MM.1S (cell line): ENCODE measurements around the gene MEP1B.
"Not testable (repeated sequence)": the region's sequence is repeated elsewhere in the genome, so short reads cannot be mapped to it uniquely, and the experiment has no call there.

Source experiments
- DNase-seq: peaks from one replicate; pipeline ENCODE4 v3.0.0-alpha.2; 2015
- H2AFZ ChIP-seq: fragments of 300-600 bp; sonication (generic); 2 replicates; pipeline ENCODE4 v1.6.0; 2016; ENCODE audit warnings: antibody characterized with exemption, low read length
- H3F3A ChIP-seq: fragments of 300-600 bp; sonication (generic); 2 replicates; pipeline ENCODE4 v1.6.1; 2016; ENCODE audit warnings: mild to moderate bottlenecking, antibody characterized with exemption, low read length, moderate library complexity, mixed read lengths; ENCODE audit not compliant: insufficient read depth
- H3K27ac ChIP-seq: fragments of 300-600 bp; sonication (generic); 2 replicates; pipeline ENCODE4 v1.5.1; 2016; ENCODE audit warnings: mild to moderate bottlenecking, low read length
- H3K27me3 ChIP-seq: fragments of 300-600 bp; sonication (generic); replicated peaks from 2 replicates; pipeline ENCODE4 v1.6.0; 2016; ENCODE audit warnings: low read length; ENCODE audit not compliant: insufficient read depth
- H3K36me3 ChIP-seq: fragments of 300-600 bp; sonication (generic); replicated peaks from 2 replicates; pipeline ENCODE4 v1.6.1; 2016; ENCODE audit warnings: mild to moderate bottlenecking, low read length, mixed read lengths; ENCODE audit not compliant: insufficient read depth
- H3K4me1 ChIP-seq: fragments of 300-600 bp; sonication (generic); 2 replicates; pipeline ENCODE4 v1.6.1; 2016; ENCODE audit warnings: low read length, mixed read lengths
- H3K4me2 ChIP-seq: fragments of 300-600 bp; sonication (generic); 2 replicates; pipeline ENCODE4 v1.6.0; 2016; ENCODE audit warnings: low read depth, low read length
- H3K4me3 ChIP-seq: fragments of 300-600 bp; sonication (generic); 2 replicates; pipeline ENCODE4 v1.5.1; 2016; ENCODE audit warnings: low read length, mixed read lengths
- H3K79me2 ChIP-seq: fragments of 300-600 bp; sonication (generic); 2 replicates; pipeline ENCODE4 v1.6.1; 2016; ENCODE audit warnings: mixed run types, low read length, mixed read lengths
- H3K9ac ChIP-seq: fragments of 300-600 bp; sonication (generic); 2 replicates; pipeline ENCODE4 v1.6.1; 2016; ENCODE audit warnings: low read length, mixed read lengths
- H3K9me2 ChIP-seq: fragments of 300-600 bp; sonication (generic); replicated peaks from 2 replicates; pipeline ENCODE4 v1.6.1; 2016; ENCODE audit warnings: mild to moderate bottlenecking, low read length, mixed read lengths; ENCODE audit not compliant: insufficient read depth
- H3K9me3 ChIP-seq: fragments of 300-600 bp; sonication (generic); replicated peaks from 2 replicates; pipeline ENCODE4 v1.6.1; 2016; ENCODE audit warnings: mild to moderate bottlenecking, low read length, mixed read lengths; ENCODE audit not compliant: insufficient read depth
- H4K20me1 ChIP-seq: fragments of 300-600 bp; sonication (generic); 2 replicates; pipeline ENCODE4 v1.6.1; 2016; ENCODE audit warnings: mild to moderate bottlenecking, low read length, moderate library complexity, mixed read lengths; ENCODE audit not compliant: insufficient read depth
- EZH2 ChIP-seq: fragments of 300-600 bp; sonication (generic); optimal IDR thresholded peaks from 2 replicates; pipeline ENCODE3; 2017; ENCODE audit warnings: low read depth, mild to moderate bottlenecking, antibody characterized with exemption, low read length, mixed read lengths
- EZH2phosphoT487 ChIP-seq: fragments of 300-600 bp; sonication (generic); IDR thresholded peaks from 2 replicates; pipeline ENCODE4 v1.6.1; 2018; ENCODE audit warnings: antibody characterized with exemption, low read length
- TF ChIP-seq, protein P1 (sequence below): fragments of 300-600 bp; sonication (generic); IDR thresholded peaks from 2 replicates; pipeline ENCODE4 v1.5.1; 2016; ENCODE audit warnings: antibody characterized with exemption, low read length, mixed read lengths

The MEP1B gene

DNA sequence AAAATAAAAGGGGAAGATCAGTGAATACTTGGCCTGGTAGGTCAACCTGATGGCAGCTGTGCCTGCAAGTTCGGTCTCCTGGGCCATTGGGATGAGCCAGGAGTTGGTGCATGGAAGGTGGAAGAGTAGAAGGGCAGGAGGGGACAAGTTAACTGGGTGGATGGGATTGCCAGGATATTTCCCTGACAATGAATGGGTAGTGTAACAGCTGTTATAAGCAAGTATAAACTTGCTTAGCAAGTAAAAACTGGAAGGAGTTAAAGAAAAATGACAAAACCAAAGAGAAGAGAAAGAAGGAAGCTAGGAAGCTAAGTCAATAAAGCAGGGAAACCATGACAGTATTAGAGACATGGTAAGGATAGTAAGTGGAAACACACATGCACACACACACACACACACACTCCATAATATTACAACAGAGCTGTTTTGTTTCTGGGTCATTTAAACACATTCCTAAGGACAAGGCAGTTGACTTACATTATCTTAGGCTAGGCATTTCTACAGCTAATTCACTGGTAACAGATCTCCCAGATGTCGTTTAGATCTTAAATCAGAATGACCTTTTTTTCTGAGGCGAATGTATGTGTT, 29.7 kb downstream of the MEP1B start:
- H3F3A ChIP-seq = no peaks in the 10 kb centered on the region
- no peaks in the 10 kb centered on the region for H3K9me3 ChIP-seq
- no peaks in the 10 kb centered on the region for H3K79me2 ChIP-seq
- TF ChIP-seq EZH2 = no peak
- TF ChIP-seq EZH2phosphoT487 = no peak
- TF ChIP-seq, protein P1, sequence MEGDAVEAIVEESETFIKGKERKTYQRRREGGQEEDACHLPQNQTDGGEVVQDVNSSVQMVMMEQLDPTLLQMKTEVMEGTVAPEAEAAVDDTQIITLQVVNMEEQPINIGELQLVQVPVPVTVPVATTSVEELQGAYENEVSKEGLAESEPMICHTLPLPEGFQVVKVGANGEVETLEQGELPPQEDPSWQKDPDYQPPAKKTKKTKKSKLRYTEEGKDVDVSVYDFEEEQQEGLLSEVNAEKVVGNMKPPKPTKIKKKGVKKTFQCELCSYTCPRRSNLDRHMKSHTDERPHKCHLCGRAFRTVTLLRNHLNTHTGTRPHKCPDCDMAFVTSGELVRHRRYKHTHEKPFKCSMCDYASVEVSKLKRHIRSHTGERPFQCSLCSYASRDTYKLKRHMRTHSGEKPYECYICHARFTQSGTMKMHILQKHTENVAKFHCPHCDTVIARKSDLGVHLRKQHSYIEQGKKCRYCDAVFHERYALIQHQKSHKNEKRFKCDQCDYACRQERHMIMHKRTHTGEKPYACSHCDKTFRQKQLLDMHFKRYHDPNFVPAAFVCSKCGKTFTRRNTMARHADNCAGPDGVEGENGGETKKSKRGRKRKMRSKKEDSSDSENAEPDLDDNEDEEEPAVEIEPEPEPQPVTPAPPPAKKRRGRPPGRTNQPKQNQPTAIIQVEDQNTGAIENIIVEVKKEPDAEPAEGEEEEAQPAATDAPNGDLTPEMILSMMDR = no peak
- H3K9me2 ChIP-seq = no peaks in the 10 kb centered on the region
- no peak for DNase-seq
- no peak overlapping the region for H3K4me3 ChIP-seq
- H3K9ac ChIP-seq = no peak overlapping the region
- H2AFZ ChIP-seq = no peak overlapping the region
- no peak overlapping the region for H3K27ac ChIP-seq
- H3K27me3 ChIP-seq = no peaks in the 10 kb centered on the region
- no peak overlapping the region for H3K4me2 ChIP-seq
- no peaks in the 10 kb centered on the region for H3K36me3 ChIP-seq
- no peaks in the 10 kb centered on the region for H3K4me1 ChIP-seq
- no peaks in the 10 kb centered on the region for H4K20me1 ChIP-seq

DNA sequence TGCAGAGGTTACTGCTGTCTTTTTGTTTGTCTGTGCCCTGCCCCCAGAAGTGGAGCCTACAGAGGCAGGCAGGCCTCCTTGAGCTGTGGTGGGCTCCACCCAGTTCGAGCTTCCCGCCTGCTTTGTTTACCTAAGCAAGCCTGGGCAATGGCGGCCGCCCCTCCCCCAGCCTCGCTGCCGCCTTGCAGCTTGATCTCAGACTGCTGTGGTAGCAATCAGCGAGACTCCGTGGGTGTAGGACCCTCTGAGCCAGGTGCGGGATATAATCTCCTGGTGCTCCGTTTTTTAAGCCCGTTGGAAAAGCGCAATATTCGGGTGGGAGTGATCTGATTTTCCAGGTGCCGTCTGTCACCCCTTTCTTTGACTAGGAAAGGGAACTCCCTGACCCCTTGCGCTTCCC, 43.5 kb downstream of the MEP1B start:
- H3K27ac ChIP-seq, H3K27me3 ChIP-seq, H3K79me2 ChIP-seq, H3K9ac ChIP-seq, H3K9me3 ChIP-seq, H3K4me3 ChIP-seq, H3K9me2 ChIP-seq, H2AFZ ChIP-seq, H3K36me3 ChIP-seq, H3F3A ChIP-seq, H4K20me1 ChIP-seq, DNase-seq, H3K4me1 ChIP-seq, H3K4me2 ChIP-seq: not testable (repeated sequence)

DNA sequence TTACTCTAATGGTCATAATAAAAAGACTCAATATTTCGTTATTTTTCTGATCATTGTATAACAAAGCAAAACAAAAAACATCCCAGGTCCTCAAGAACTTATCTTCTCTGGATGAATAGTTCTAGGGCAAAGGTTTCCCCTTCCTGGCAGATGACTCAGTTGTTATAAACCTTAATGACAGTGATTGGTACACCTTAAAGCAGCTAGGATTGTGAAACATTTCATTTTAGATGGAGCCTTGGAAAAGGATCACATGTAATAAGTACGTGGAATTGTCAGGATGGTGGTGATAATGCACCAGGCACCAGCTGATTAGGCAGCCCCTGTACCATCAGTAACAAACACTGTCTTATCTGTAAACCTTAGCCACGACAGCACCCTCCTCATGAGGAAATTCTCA, 47.2 kb downstream of the MEP1B start:
- Histone ChIP-seq H2AFZ (no peak overlapping the region), H3K9me3 (no peaks in the 10 kb centered on the region), H3K9ac (no peak overlapping the region), H3K79me2 (no peaks in the 10 kb centered on the region), H3K27me3 (no peaks in the 10 kb centered on the region), H3K4me1 (no peaks in the 10 kb centered on the region), H3K4me2 (no peak overlapping the region), H3F3A (no peaks in the 10 kb centered on the region), H3K9me2 (no peaks in the 10 kb centered on the region), H3K4me3 (no peak overlapping the region), H4K20me1 (no peaks in the 10 kb centered on the region), H3K36me3 (no peaks in the 10 kb centered on the region), H3K27ac (no peak overlapping the region)
- DNase-seq = no peak
- TF ChIP-seq, protein P1 = no peak
- TF ChIP-seq EZH2phosphoT487 (no peak), EZH2 (no peak)

DNA sequence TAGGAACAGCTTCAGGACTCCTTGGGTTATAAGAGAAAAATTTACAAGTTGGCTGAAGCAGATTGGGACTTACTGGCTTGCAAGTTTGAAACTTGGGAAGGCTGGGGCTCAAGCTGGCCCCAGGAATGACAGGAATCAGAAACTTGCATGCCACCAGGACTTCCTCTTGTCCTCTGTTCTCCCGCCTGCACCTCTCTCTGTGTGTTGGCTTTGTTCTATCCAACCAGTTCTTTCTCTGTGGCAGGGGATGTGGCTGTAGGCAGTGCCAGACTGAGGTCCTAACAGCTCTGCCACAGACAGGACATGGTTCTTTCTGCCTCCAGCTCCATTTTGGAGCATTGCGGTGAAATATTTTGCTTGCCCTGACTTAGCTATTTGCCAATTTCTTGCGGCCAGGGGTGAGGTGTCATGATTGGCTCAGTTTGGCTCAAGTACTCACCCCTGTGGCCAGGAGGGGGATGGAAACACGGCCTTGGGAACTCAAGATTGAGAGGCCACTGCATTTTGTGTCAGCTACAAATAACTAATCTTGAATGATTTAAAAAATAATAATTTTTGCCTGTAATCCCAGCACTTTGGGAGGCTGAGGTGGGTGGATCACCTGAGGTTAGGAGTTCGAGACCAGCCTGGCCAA, 48.9 kb downstream of the MEP1B start:
- Histone ChIP-seq H3K4me2 (no peak overlapping the region), H3K4me3 (no peak overlapping the region), H3K9ac (no peak overlapping the region), H3K27ac (no peak overlapping the region), H3K36me3 (no peaks in the 10 kb centered on the region), H3K4me1 (no peaks in the 10 kb centered on the region), H4K20me1 (no peaks in the 10 kb centered on the region), H2AFZ (no peak overlapping the region), H3K27me3 (no peaks in the 10 kb centered on the region), H3K9me3 (no peaks in the 10 kb centered on the region), H3F3A (no peaks in the 10 kb centered on the region), H3K9me2 (no peaks in the 10 kb centered on the region), H3K79me2 (no peaks in the 10 kb centered on the region)
- no peak for TF ChIP-seq EZH2
- TF ChIP-seq, protein P1 = no peak
- no peak for TF ChIP-seq EZH2phosphoT487
- DNase-seq = no peak
